ENCODE data around the gene C2CD2. TPM values are rescaled to one million over a fixed set of nuclear protein-coding genes. Genes with fewer than 3 reads are reported as not detected.
A peak's percentile ranks its signal among the peaks of the same experiment; 100 is the strongest.

C2CD2 gene
- total and polyA plus RNA-seq, 2 experiments from 2014 or later, result 4.5 to 16.2 TPM

- DNase-seq (ENCODE audit: low spot score), result no peak
- no peak overlapping the region for H3K4me2 ChIP-seq
- no peak for ATAC-seq
- Mint-ChIP-seq H3K27me3 (ENCODE audit: insufficient read depth, low read depth, poor library complexity) (peaks cover 3% of the 10 kb centered on the region), H3K36me3 (ENCODE audit: low read depth) (peaks cover 6% of the 10 kb centered on the region; the same call in 2 of the 3 replicates), H3K27ac (no peak overlapping the region), H3K4me1 (peaks cover 10% of the 10 kb centered on the region), H3K4me3 (no peak overlapping the region), H3K9me3 (no peaks in the 10 kb centered on the region)
- H3K79me2 ChIP-seq (replicated peaks; ENCODE audit: insufficient read depth), result no peaks in the 10 kb centered on the region
- H4K20me1 ChIP-seq (replicated peaks; ENCODE audit: insufficient read depth), result no peaks in the 10 kb centered on the region
- no peaks in the 10 kb centered on the region for H3K36me3 ChIP-seq (ENCODE audit: insufficient read depth)
- no peak overlapping the region for H2AFZ ChIP-seq
- H3K27ac ChIP-seq (ENCODE audit: low read depth), result no peak overlapping the region
- H3K9me2 ChIP-seq (ENCODE audit: insufficient read depth), result no peaks in the 10 kb centered on the region
- TF ChIP-seq POLR2AphosphoS5 (IDR thresholded peaks at IDR 0.05; ENCODE audit: low read depth) (no peak), EZH2phosphoT487 (IDR thresholded peaks at IDR 0.05; ENCODE audit: unreplicated experiment) (no peak)
- no peaks in the 10 kb centered on the region for H3F3A ChIP-seq (replicated peaks; ENCODE audit: low read depth)
- H3K27me3 ChIP-seq (ENCODE audit: insufficient read depth), result no peaks in the 10 kb centered on the region
- H3K4me3 ChIP-seq, result no peak overlapping the region
- no peaks in the 10 kb centered on the region for H3K4me1 ChIP-seq (ENCODE audit: insufficient read depth)
Observed at GRCh38 chr21:41907496-41908258, 46.1 kb downstream of the C2CD2 start.

- Histone ChIP-seq H3K4me2 (no peak overlapping the region), H3F3A (replicated peaks; ENCODE audit: low read depth) (no peaks in the 10 kb centered on the region), H4K20me1 (replicated peaks; ENCODE audit: insufficient read depth) (no peaks in the 10 kb centered on the region), H3K27ac (ENCODE audit: low read depth) (no peak overlapping the region), H3K4me3 (no peak overlapping the region), H3K4me1 (ENCODE audit: insufficient read depth) (no peaks in the 10 kb centered on the region), H2AFZ (no peak overlapping the region), H3K36me3 (ENCODE audit: insufficient read depth) (no peaks in the 10 kb centered on the region), H3K27me3 (ENCODE audit: insufficient read depth) (no peaks in the 10 kb centered on the region), H3K9me2 (ENCODE audit: insufficient read depth) (no peaks in the 10 kb centered on the region), H3K79me2 (replicated peaks; ENCODE audit: insufficient read depth) (no peaks in the 10 kb centered on the region)
- Mint-ChIP-seq H3K4me3 (no peak overlapping the region), H3K4me1 (peaks cover 10% of the 10 kb centered on the region), H3K36me3 (ENCODE audit: low read depth) (peaks cover 3% of the 10 kb centered on the region; the same call in 2 of the 3 replicates), H3K27me3 (ENCODE audit: insufficient read depth, low read depth, poor library complexity) (peaks cover 3% of the 10 kb centered on the region), H3K27ac (no peak overlapping the region), H3K9me3 (no peaks in the 10 kb centered on the region)
- ATAC-seq, result no peak
- TF ChIP-seq CREB1 (CRISPR knock-in tag; IDR thresholded peaks at IDR 0.05; ENCODE audit: low read depth), result no peak
- no peak for DNase-seq (ENCODE audit: low spot score)
Observed at GRCh38 chr21:41906770-41907169, 47.0 kb downstream of the C2CD2 start.

GRCh38 chr21:41903559-41904351, 50.1 kb downstream of the C2CD2 start:
- no peak overlapping the region for H3K4me3 ChIP-seq
- H3K9me3 Mint-ChIP-seq, result no peaks in the 10 kb centered on the region
- H3F3A ChIP-seq (replicated peaks; ENCODE audit: low read depth), result no peaks in the 10 kb centered on the region
- H3K27me3 ChIP-seq (ENCODE audit: insufficient read depth), result no peaks in the 10 kb centered on the region
- H3K4me1 Mint-ChIP-seq, result peaks cover 17% of the 10 kb centered on the region
- no peak for TF ChIP-seq ETS1 (IDR thresholded peaks at IDR 0.05)
- no peak for TF ChIP-seq STAT1 (IDR thresholded peaks at IDR 0.05; ENCODE audit: unreplicated experiment)
- no peak for TF ChIP-seq POLR2AphosphoS5 (IDR thresholded peaks at IDR 0.05; ENCODE audit: low read depth)
- no peak for TF ChIP-seq CREB1 (CRISPR knock-in tag; IDR thresholded peaks at IDR 0.05; ENCODE audit: low read depth)
- no peak for TF ChIP-seq ZNF331 (CRISPR knock-in tag; IDR thresholded peaks at IDR 0.05; ENCODE audit: low read depth)
- no peak for TF ChIP-seq JUNB (IDR thresholded peaks at IDR 0.05; ENCODE audit: unreplicated experiment)
- TF ChIP-seq ZNF114 (CRISPR knock-in tag; IDR thresholded peaks at IDR 0.05), result no peak
- no peak for TF ChIP-seq CTCF (conservative IDR thresholded peaks at IDR 0.05; ENCODE audit: low read depth in 2 of 2)
- TF ChIP-seq EZH2 (IDR thresholded peaks at IDR 0.05; ENCODE audit: low read depth, unreplicated experiment), result no peak
- TF ChIP-seq REST (IDR thresholded peaks at IDR 0.05; ENCODE audit: unreplicated experiment), result no peak
- TF ChIP-seq EZH2phosphoT487 (IDR thresholded peaks at IDR 0.05; ENCODE audit: unreplicated experiment), result no peak
- H3K27ac Mint-ChIP-seq, result 0 out of 2 replicates have a peak overlapping the region, but pooled peaks have one; percentile 28
- H3K27ac ChIP-seq (ENCODE audit: low read depth), result no peak overlapping the region
- no peaks in the 10 kb centered on the region for H3K4me1 ChIP-seq (ENCODE audit: insufficient read depth)
- ATAC-seq, result no peak
- no peaks in the 10 kb centered on the region for H4K20me1 ChIP-seq (replicated peaks; ENCODE audit: insufficient read depth)
- no peak overlapping the region for H3K4me3 Mint-ChIP-seq
- no peaks in the 10 kb centered on the region for H3K36me3 ChIP-seq (ENCODE audit: insufficient read depth)
- peaks cover 3% of the 10 kb centered on the region for H3K27me3 Mint-ChIP-seq (ENCODE audit: insufficient read depth, low read depth, poor library complexity)
- no peaks in the 10 kb centered on the region for H3K79me2 ChIP-seq (replicated peaks; ENCODE audit: insufficient read depth)
- no peak overlapping the region for H2AFZ ChIP-seq
- H3K9me2 ChIP-seq (ENCODE audit: insufficient read depth), result no peaks in the 10 kb centered on the region
- DNase-seq (ENCODE audit: low spot score), result no peak
- no peak overlapping the region for H3K4me2 ChIP-seq
- H3K36me3 Mint-ChIP-seq (ENCODE audit: low read depth), result peaks cover 10% of the 10 kb centered on the region
